ENCODE results near the gene CT45A8. TPM values are rescaled to one million over a fixed set of nuclear protein-coding genes. Genes with fewer than 3 reads are reported as not detected.
"Not testable (repeated sequence)": the region's sequence is repeated elsewhere in the genome, so short reads cannot be mapped to it uniquely, and the experiment has no call there.

The CT45A8 gene, protein sequence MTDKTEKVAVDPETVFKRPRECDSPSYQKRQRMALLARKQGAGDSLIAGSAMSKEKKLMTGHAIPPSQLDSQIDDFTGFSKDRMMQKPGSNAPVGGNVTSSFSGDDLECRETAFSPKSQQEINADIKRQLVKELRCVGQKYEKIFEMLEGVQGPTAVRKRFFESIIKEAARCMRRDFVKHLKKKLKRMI
- total RNA-seq (not detected), polyA plus RNA-seq (not detected)
- long read RNA-seq, donor 1, result 0 reads
- long read RNA-seq, donor 2, result 0 reads

DNA sequence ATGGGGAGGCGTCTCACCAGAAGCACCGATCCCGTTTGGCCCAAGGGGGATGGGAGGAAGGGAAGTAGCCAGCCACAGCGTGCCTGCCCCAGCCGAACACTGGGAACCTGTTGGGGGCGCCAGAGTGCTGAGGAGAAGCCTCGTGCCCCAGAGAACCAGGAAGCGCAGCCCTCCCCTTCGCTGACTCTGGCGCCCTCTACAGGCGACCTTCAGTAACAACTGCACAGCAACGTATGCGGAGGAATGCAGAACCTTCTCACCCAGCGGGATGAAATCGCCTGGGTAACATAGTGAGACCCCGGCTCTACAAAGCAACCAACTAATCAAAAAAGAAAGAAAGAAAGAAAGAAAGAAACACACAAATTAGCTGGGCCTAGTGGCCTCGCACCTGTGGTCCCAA is at the start of gene CT45A8:
Gene CT45A8, minus strand, starts transcription at position 101 of the 400 bp plus-strand sequence. CDS start 3,755 bp downstream, outside the sequence.
- intact Hi-C loops (cut with DNase I); H3K4me3 ChIP-seq (ENCODE audit: low read length in 2 of 2); H3K4me1 ChIP-seq (ENCODE audit: control insufficient read depth in 1 of 2, insufficient read depth in 2 of 2, low read length in 2 of 2); ATAC-seq (ENCODE audit: low FRiP score); H3K27ac ChIP-seq (ENCODE audit: low read depth in 1 of 2, low read length in 2 of 2); H3K27me3 ChIP-seq (ENCODE audit: control insufficient read depth in 1 of 2, insufficient read depth in 2 of 2, low read length in 1 of 2); DNase-seq; H3K9me3 ChIP-seq (ENCODE audit: control insufficient read depth, low read length); H3K36me3 ChIP-seq (ENCODE audit: control insufficient read depth in 1 of 2, insufficient read depth in 2 of 2, low read length in 1 of 2): not testable (repeated sequence)
- WGBS, 2 donors, result no CpG with 5 or more reads among the region's 17 CpGs

DNA sequence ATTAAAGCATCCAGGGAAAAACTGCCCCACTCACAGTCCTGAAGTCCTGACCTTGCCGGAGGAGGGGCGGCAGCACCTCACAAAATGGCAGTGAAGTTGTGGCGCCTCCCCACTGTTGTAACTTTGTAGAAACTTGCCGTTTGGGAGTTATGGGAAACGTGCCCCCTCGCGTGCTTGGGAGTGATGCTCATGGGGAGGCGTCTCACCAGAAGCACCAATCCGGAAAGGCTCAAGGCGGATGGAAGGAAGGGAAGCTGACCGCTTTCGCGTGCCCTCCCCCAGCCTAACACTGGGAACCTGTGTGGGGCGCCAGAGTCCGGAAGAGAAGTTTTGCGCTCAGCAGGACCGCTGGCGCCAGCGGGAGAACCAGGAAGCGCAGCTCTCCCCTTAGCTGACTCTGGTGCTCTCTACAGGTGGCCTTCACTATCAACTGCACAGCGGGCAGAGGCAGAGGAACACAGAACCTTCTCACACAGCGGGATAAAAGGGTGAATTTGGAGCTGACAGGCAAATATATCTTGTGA is 39.0 kb upstream of the CT45A8 start, which contains the start of the genes CT45A10 and SAGE1:
Gene CT45A10, minus strand, starts transcription at position 151 of the 524 bp plus-strand sequence. CDS start 8,100 bp downstream, outside the sequence.
Gene SAGE1, plus strand, starts transcription at position 423 of the 524 bp plus-strand sequence. CDS start 2,527 bp downstream, outside the sequence.
- Histone ChIP-seq H3K9me3 (ENCODE audit: control insufficient read depth, low read length) (no peaks in the 10 kb centered on the region), H3K4me1 (ENCODE audit: control insufficient read depth in 1 of 2, insufficient read depth in 2 of 2, low read length in 2 of 2) (no peaks in the 10 kb centered on the region), H3K36me3 (ENCODE audit: control insufficient read depth in 1 of 2, insufficient read depth in 2 of 2, low read length in 1 of 2) (no peaks in the 10 kb centered on the region), H3K27ac (ENCODE audit: low read depth in 1 of 2, low read length in 2 of 2) (no peak within 1 kb of the TSS), H3K4me3 (ENCODE audit: low read length in 2 of 2) (no peak within 1 kb of the TSS), H3K27me3 (ENCODE audit: control insufficient read depth in 1 of 2, insufficient read depth in 2 of 2, low read length in 1 of 2) (no peaks in the 10 kb centered on the region)
- no peak for DNase-seq
- WGBS, 2 donors, result 76 to 90% methylated on average over 22 of the region's 22 CpGs
- no peak for ATAC-seq (ENCODE audit: low FRiP score)
- intact Hi-C loops (cut with DNase I), result no loop called here

DNA sequence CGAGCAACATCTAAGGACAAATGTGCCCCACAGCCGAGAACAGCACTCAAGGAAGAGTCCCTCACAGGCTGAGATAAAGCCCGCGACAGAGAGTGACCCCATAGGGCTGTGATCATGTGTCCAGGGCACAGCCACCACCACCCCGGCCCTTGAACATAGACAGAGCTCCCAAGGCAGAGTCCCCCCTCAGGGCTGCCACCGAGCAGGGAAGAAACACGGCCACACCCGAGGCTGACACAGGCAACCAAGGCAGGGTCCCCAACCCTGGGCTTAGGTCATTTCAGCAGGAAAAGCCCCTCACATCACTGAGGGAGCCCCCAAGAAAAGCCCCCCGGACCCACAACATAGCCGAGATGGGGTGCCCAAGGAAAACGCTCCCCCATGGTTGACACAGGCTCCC is 38.4 kb upstream of the CT45A8 start:
- Histone ChIP-seq H3K27ac (ENCODE audit: low read depth in 1 of 2, low read length in 2 of 2) (no peak overlapping the region), H3K36me3 (ENCODE audit: control insufficient read depth in 1 of 2, insufficient read depth in 2 of 2, low read length in 1 of 2) (no peaks in the 10 kb centered on the region), H3K9me3 (ENCODE audit: control insufficient read depth, low read length) (no peaks in the 10 kb centered on the region), H3K27me3 (ENCODE audit: control insufficient read depth in 1 of 2, insufficient read depth in 2 of 2, low read length in 1 of 2) (no peaks in the 10 kb centered on the region), H3K4me3 (ENCODE audit: low read length in 2 of 2) (no peak overlapping the region), H3K4me1 (ENCODE audit: control insufficient read depth in 1 of 2, insufficient read depth in 2 of 2, low read length in 2 of 2) (no peaks in the 10 kb centered on the region)
- no peak for DNase-seq
- ATAC-seq (ENCODE audit: low FRiP score), result no peak
- intact Hi-C loops (cut with DNase I), result no loop called here
- 86 to 89% methylated on average over 11 of the region's 11 CpGs for WGBS, 2 donors

DNA sequence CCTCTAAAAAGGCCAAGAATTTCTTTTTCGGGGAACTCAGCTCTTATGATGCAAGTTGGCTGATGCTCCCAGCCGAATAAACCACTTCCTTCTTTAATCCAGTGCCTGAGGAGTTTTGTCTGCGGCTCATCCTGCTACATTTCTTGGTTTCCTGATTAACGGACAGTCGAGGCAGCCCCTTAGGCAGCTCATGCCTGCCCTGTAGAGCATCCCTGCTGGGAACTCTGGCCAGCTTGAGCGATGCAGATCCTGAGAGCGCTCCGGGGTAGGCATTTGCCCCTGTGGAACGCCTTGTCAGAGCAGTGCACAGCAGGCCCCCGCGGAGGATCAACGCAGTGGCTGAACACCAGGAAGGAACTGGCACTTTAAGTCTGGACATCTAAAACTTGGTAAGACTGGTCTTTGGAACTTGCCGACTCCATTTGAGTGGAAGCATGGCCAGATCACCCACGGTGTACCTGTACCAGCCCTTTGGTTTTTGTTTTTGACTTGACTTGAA is 35.8 kb upstream of the CT45A8 start:
- H3K4me3 ChIP-seq (ENCODE audit: low read length in 2 of 2), result no peak overlapping the region
- H3K9me3 ChIP-seq (ENCODE audit: control insufficient read depth, low read length), result no peaks in the 10 kb centered on the region
- H3K27me3 ChIP-seq (ENCODE audit: control insufficient read depth in 1 of 2, insufficient read depth in 2 of 2, low read length in 1 of 2), result no peaks in the 10 kb centered on the region
- intact Hi-C loops (cut with DNase I), result no loop called here
- no peaks in the 10 kb centered on the region for H3K36me3 ChIP-seq (ENCODE audit: control insufficient read depth in 1 of 2, insufficient read depth in 2 of 2, low read length in 1 of 2)
- WGBS, 2 donors, result 86 to 89% methylated on average over 14 of the region's 14 CpGs
- ATAC-seq (ENCODE audit: low FRiP score) (no peak), DNase-seq (peak in 1 of 2 donors; percentile 33)
- no peak overlapping the region for H3K27ac ChIP-seq (ENCODE audit: low read depth in 1 of 2, low read length in 2 of 2)
- no peaks in the 10 kb centered on the region for H3K4me1 ChIP-seq (ENCODE audit: control insufficient read depth in 1 of 2, insufficient read depth in 2 of 2, low read length in 2 of 2)

DNA sequence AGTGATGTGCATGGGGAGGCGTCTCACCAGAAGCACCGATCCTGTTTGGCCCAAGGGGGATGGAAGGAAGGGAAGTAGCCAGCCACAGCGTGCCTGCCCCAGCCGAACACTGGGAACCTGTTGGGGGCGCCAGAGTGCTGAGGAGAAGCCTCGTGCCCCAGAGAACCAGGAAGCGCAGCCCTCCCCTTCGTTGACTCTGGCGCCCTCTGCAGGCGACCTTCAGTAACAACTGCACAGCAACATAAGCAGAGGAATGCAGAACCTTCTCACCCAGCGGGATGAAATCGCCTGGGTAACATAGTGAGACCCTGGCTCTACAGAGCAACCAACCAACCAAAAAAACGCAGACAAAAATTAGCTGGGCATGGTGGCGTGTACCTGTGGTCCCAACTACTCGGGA is 34.6 kb upstream of the CT45A8 start:
- H3K4me1 ChIP-seq (ENCODE audit: control insufficient read depth in 1 of 2, insufficient read depth in 2 of 2, low read length in 2 of 2); H3K36me3 ChIP-seq (ENCODE audit: control insufficient read depth in 1 of 2, insufficient read depth in 2 of 2, low read length in 1 of 2); ATAC-seq (ENCODE audit: low FRiP score); H3K27me3 ChIP-seq (ENCODE audit: control insufficient read depth in 1 of 2, insufficient read depth in 2 of 2, low read length in 1 of 2); intact Hi-C loops (cut with DNase I); H3K4me3 ChIP-seq (ENCODE audit: low read length in 2 of 2); H3K9me3 ChIP-seq (ENCODE audit: control insufficient read depth, low read length); H3K27ac ChIP-seq (ENCODE audit: low read depth in 1 of 2, low read length in 2 of 2): not testable (repeated sequence)
- 76 to 77% methylated on average over 12 to 14 of the region's 15 CpGs for WGBS, 2 donors
- peak in 1 of 2 donors; percentile 49 for DNase-seq

DNA sequence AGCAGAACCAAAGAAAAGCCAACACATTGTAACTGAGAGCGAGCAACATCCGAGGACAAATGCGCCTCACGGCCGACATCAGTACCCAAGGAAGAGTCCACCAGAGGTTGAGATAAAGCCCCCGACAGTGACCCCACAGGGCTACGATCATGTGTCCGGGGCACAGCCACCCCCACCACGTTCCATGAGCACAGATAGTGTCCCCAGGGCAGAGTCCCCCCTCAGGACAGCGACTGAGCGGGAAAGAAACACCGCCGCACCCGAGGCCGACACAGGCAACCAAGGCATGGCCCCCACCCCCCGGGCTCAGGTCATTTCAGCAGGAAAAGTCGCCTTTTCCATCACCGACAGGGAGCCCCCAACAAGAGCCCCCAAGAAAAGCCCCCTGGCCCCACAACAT is 33.9 kb upstream of the CT45A8 start:
- H3K4me3 ChIP-seq (ENCODE audit: low read length in 2 of 2); H3K27ac ChIP-seq (ENCODE audit: low read depth in 1 of 2, low read length in 2 of 2); intact Hi-C loops (cut with DNase I); H3K27me3 ChIP-seq (ENCODE audit: control insufficient read depth in 1 of 2, insufficient read depth in 2 of 2, low read length in 1 of 2); H3K36me3 ChIP-seq (ENCODE audit: control insufficient read depth in 1 of 2, insufficient read depth in 2 of 2, low read length in 1 of 2); ATAC-seq (ENCODE audit: low FRiP score); H3K4me1 ChIP-seq (ENCODE audit: control insufficient read depth in 1 of 2, insufficient read depth in 2 of 2, low read length in 2 of 2); H3K9me3 ChIP-seq (ENCODE audit: control insufficient read depth, low read length): not testable (repeated sequence)
- DNase-seq, result peak in 1 of 2 donors; percentile 59
- WGBS, 2 donors, result 86 to 93% methylated on average over 10 of the region's 18 CpGs

DNA sequence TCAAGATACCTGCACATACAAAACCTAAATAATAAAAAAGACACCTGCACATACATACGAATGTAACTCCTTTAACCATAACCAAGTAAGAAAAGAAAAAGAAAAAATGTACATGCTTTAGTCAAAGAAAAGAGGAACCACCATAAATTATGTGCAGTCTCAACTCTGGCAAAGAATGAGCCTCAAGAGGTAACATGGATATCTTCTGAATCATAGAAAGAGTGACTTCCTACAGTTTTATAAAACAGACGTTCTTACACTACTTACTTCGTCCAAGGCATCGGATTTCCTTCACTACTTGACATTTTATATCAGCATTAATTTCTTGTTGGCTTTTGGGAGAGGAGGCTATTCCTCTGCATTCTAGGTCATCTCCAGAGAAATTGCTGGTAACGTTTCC is 28.4 kb upstream of the CT45A8 start:
- H3K9me3 ChIP-seq (ENCODE audit: control insufficient read depth, low read length); H3K36me3 ChIP-seq (ENCODE audit: control insufficient read depth in 1 of 2, insufficient read depth in 2 of 2, low read length in 1 of 2); H3K27me3 ChIP-seq (ENCODE audit: control insufficient read depth in 1 of 2, insufficient read depth in 2 of 2, low read length in 1 of 2); H3K4me3 ChIP-seq (ENCODE audit: low read length in 2 of 2); DNase-seq; H3K4me1 ChIP-seq (ENCODE audit: control insufficient read depth in 1 of 2, insufficient read depth in 2 of 2, low read length in 2 of 2); H3K27ac ChIP-seq (ENCODE audit: low read depth in 1 of 2, low read length in 2 of 2); ATAC-seq (ENCODE audit: low FRiP score); intact Hi-C loops (cut with DNase I): not testable (repeated sequence)
- 51 to 65% methylated on average over 4 of the region's 5 CpGs for WGBS, 2 donors

DNA sequence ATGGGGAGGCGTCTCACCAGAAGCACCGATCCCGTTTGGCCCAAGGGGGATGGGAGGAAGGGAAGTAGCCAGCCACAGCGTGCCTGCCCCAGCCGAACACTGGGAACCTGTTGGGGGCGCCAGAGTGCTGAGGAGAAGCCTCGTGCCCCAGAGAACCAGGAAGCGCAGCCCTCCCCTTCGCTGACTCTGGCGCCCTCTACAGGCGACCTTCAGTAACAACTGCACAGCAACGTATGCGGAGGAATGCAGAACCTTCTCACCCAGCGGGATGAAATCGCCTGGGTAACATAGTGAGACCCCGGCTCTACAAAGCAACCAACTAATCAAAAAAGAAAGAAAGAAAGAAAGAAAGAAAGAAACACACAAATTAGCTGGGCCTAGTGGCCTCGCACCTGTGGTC is 17.4 kb upstream of the CT45A8 start, which contains the start of gene CT45A9:
Gene CT45A9, minus strand, starts transcription at position 101 of the 400 bp plus-strand sequence. CDS start 3,751 bp downstream, outside the sequence.
- H3K4me1 ChIP-seq (ENCODE audit: control insufficient read depth in 1 of 2, insufficient read depth in 2 of 2, low read length in 2 of 2); H3K4me3 ChIP-seq (ENCODE audit: low read length in 2 of 2); intact Hi-C loops (cut with DNase I); DNase-seq; H3K27ac ChIP-seq (ENCODE audit: low read depth in 1 of 2, low read length in 2 of 2); H3K27me3 ChIP-seq (ENCODE audit: control insufficient read depth in 1 of 2, insufficient read depth in 2 of 2, low read length in 1 of 2); H3K36me3 ChIP-seq (ENCODE audit: control insufficient read depth in 1 of 2, insufficient read depth in 2 of 2, low read length in 1 of 2); H3K9me3 ChIP-seq (ENCODE audit: control insufficient read depth, low read length); ATAC-seq (ENCODE audit: low FRiP score): not testable (repeated sequence)
- WGBS, 2 donors, result no CpG with 5 or more reads among the region's 17 CpGs

DNA sequence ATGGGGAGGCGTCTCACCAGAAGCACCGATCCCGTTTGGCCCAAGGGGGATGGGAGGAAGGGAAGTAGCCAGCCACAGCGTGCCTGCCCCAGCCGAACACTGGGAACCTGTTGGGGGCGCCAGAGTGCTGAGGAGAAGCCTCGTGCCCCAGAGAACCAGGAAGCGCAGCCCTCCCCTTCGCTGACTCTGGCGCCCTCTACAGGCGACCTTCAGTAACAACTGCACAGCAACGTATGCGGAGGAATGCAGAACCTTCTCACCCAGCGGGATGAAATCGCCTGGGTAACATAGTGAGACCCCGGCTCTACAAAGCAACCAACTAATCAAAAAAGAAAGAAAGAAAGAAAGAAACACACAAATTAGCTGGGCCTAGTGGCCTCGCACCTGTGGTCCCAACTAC is 17.2 kb downstream of the CT45A8 start, which contains the start of gene CT45A7:
Gene CT45A7, minus strand, starts transcription at position 101 of the 400 bp plus-strand sequence. CDS start 3,747 bp downstream, outside the sequence.
- H3K27me3 ChIP-seq (ENCODE audit: control insufficient read depth in 1 of 2, insufficient read depth in 2 of 2, low read length in 1 of 2); H3K4me3 ChIP-seq (ENCODE audit: low read length in 2 of 2); ATAC-seq (ENCODE audit: low FRiP score); DNase-seq; H3K36me3 ChIP-seq (ENCODE audit: control insufficient read depth in 1 of 2, insufficient read depth in 2 of 2, low read length in 1 of 2); H3K9me3 ChIP-seq (ENCODE audit: control insufficient read depth, low read length); intact Hi-C loops (cut with DNase I); H3K27ac ChIP-seq (ENCODE audit: low read depth in 1 of 2, low read length in 2 of 2); H3K4me1 ChIP-seq (ENCODE audit: control insufficient read depth in 1 of 2, insufficient read depth in 2 of 2, low read length in 2 of 2): not testable (repeated sequence)
- no CpG with 5 or more reads among the region's 17 CpGs for WGBS, 2 donors
